Duodenal mucosa (tissue), 2 donors: Measurements from ENCODE around the gene CCDC148.
"Not testable (repeated sequence)": the region's sequence is repeated elsewhere in the genome, so short reads cannot be mapped to it uniquely, and the experiment has no call there.

Experiments
- H3K27ac ChIP-seq: one replicate; pipeline ENCODE4 v1.7.0; 2013; ENCODE audit warnings: low read depth, low read length
- H3K27me3 ChIP-seq, 2 donors: one replicate each; pipeline ENCODE4 v1.7.0; 2013; ENCODE audit warnings: low read length in 2 of 2, control low read depth in 1 of 2; ENCODE audit not compliant: insufficient read depth in 2 of 2, control insufficient read depth in 1 of 2
- H3K36me3 ChIP-seq, 2 donors: one replicate each; pipeline ENCODE4 v1.7.0; 2013; ENCODE audit warnings: low read length in 2 of 2, control low read depth in 1 of 2; ENCODE audit not compliant: insufficient read depth in 2 of 2, control insufficient read depth in 1 of 2
- H3K4me1 ChIP-seq, 2 donors: one replicate each; pipeline ENCODE4 v1.7.0; 2013; ENCODE audit warnings: low read length in 2 of 2, control low read depth in 1 of 2; ENCODE audit not compliant: insufficient read depth in 2 of 2, control insufficient read depth in 1 of 2
- H3K4me3 ChIP-seq, 2 donors: one replicate each; pipeline ENCODE4 v1.7.0; 2013; ENCODE audit warnings: low read length in 2 of 2, low read depth in 1 of 2
- H3K9ac ChIP-seq, 2 donors: one replicate each; pipeline ENCODE4 v1.7.0; 2013; ENCODE audit warnings: low read length in 2 of 2, low read depth in 1 of 2
- H3K9me3 ChIP-seq, 2 donors: one replicate each; pipeline ENCODE4 v1.7.0; 2013; ENCODE audit warnings: low read length in 2 of 2, control low read depth in 1 of 2; ENCODE audit not compliant: control insufficient read depth in 1 of 2

The CCDC148 gene

GRCh38 chr2:158484892-158485556 lies 28.5 kb upstream of the CCDC148 start:
- no peaks in the 10 kb centered on the region for H3K9me3 ChIP-seq
- no peaks in the 10 kb centered on the region for H3K27me3 ChIP-seq
- H3K27ac ChIP-seq = no peak overlapping the region
- no peak overlapping the region for H3K9ac ChIP-seq
- H3K4me3 ChIP-seq = no peak overlapping the region
- H3K4me1 ChIP-seq = peaks cover 0 to 8% of the 10 kb centered on the region in 2 donors
- H3K36me3 ChIP-seq = no peaks in the 10 kb centered on the region

GRCh38 chr2:158482594-158482993 lies 26.0 kb upstream of the CCDC148 start:
- Histone ChIP-seq H3K4me3 (no peak overlapping the region), H3K4me1 (peaks cover 1 to 4% of the 10 kb centered on the region in 2 donors)

GRCh38 chr2:158481116-158481515 lies 24.6 kb upstream of the CCDC148 start:
- no peaks in the 10 kb centered on the region for H3K36me3 ChIP-seq
- H3K4me1 ChIP-seq = peaks cover 5 to 6% of the 10 kb centered on the region in 2 donors
- no peak overlapping the region for H3K4me3 ChIP-seq
- H3K27ac ChIP-seq = no peak overlapping the region
- no peaks in the 10 kb centered on the region for H3K27me3 ChIP-seq
- no peak overlapping the region for H3K9ac ChIP-seq
- H3K9me3 ChIP-seq = no peaks in the 10 kb centered on the region

More at GRCh38 chr2:158482594-158482993, 26.0 kb upstream of the CCDC148 start:
- no peaks in the 10 kb centered on the region for H3K36me3 ChIP-seq
- H3K27me3 ChIP-seq = no peaks in the 10 kb centered on the region
- no peaks in the 10 kb centered on the region for H3K9me3 ChIP-seq
- no peak overlapping the region for H3K9ac ChIP-seq
- H3K27ac ChIP-seq = no peak overlapping the region

GRCh38 chr2:158478816-158479215 lies 22.3 kb upstream of the CCDC148 start:
- no peak overlapping the region for H3K4me3 ChIP-seq
- no peak overlapping the region for H3K27ac ChIP-seq
- H3K4me1 ChIP-seq = peaks cover 5 to 6% of the 10 kb centered on the region in 2 donors
- no peaks in the 10 kb centered on the region for H3K36me3 ChIP-seq
- H3K9ac ChIP-seq = no peak overlapping the region
- H3K9me3 ChIP-seq = no peaks in the 10 kb centered on the region
- no peaks in the 10 kb centered on the region for H3K27me3 ChIP-seq

GRCh38 chr2:158478237-158478636 lies 21.7 kb upstream of the CCDC148 start:
- Histone ChIP-seq H3K36me3 (no peaks in the 10 kb centered on the region), H3K27me3 (no peaks in the 10 kb centered on the region), H3K9ac (no peak overlapping the region), H3K9me3 (no peaks in the 10 kb centered on the region), H3K4me1 (peaks cover 5 to 6% of the 10 kb centered on the region in 2 donors), H3K4me3 (no peak overlapping the region), H3K27ac (no peak overlapping the region)

- Histone ChIP-seq H3K9ac (no peak overlapping the region), H3K27ac (no peak overlapping the region), H3K36me3 (no peaks in the 10 kb centered on the region), H3K9me3 (no peaks in the 10 kb centered on the region), H3K4me3 (no peak overlapping the region), H3K27me3 (no peaks in the 10 kb centered on the region), H3K4me1 (peaks cover 5 to 6% of the 10 kb centered on the region in 2 donors)
These were observed 20.6 kb upstream of the CCDC148 start for GRCh38 chr2:158477202-158477601.

GRCh38 chr2:158474526-158475011 lies 18.0 kb upstream of the CCDC148 start:
- H3K36me3 ChIP-seq = peaks cover 0 to 11% of the 10 kb centered on the region in 2 donors
- H3K27me3 ChIP-seq, H3K4me3 ChIP-seq, H3K9ac ChIP-seq, H3K4me1 ChIP-seq, H3K9me3 ChIP-seq, H3K27ac ChIP-seq: not testable (repeated sequence)

GRCh38 chr2:158473719-158474392 lies 17.3 kb upstream of the CCDC148 start:
- peaks cover 5 to 6% of the 10 kb centered on the region in 2 donors for H3K4me1 ChIP-seq
- H3K27ac ChIP-seq = no peak overlapping the region
- H3K4me3 ChIP-seq = no peak overlapping the region
- H3K9ac ChIP-seq = no peak overlapping the region
- H3K36me3 ChIP-seq = peaks cover 0 to 11% of the 10 kb centered on the region in 2 donors
- no peaks in the 10 kb centered on the region for H3K9me3 ChIP-seq
- no peaks in the 10 kb centered on the region for H3K27me3 ChIP-seq

GRCh38 chr2:158473300-158473699 lies 16.7 kb upstream of the CCDC148 start:
- peaks cover 0 to 11% of the 10 kb centered on the region in 2 donors for H3K36me3 ChIP-seq
- not testable (repeated sequence) for H3K9ac ChIP-seq, H3K4me1 ChIP-seq, H3K4me3 ChIP-seq, H3K9me3 ChIP-seq, H3K27ac ChIP-seq, H3K27me3 ChIP-seq

GRCh38 chr2:158472829-158473228 lies 16.3 kb upstream of the CCDC148 start:
- peaks cover 0 to 11% of the 10 kb centered on the region in 2 donors for H3K36me3 ChIP-seq
- H3K9me3 ChIP-seq, H3K27me3 ChIP-seq, H3K4me1 ChIP-seq, H3K27ac ChIP-seq, H3K9ac ChIP-seq, H3K4me3 ChIP-seq: not testable (repeated sequence)
